HG03460 (cell line): Measurements from ENCODE around the gene GRSF1.

Experiments used
- ATAC-seq: cut with Tn5 transposase; IDR thresholded peaks from one replicate; pipeline ENCODE4 v1.9.1; 2021; ENCODE audit not compliant: unreplicated experiment

GRSF1 gene

DNA sequence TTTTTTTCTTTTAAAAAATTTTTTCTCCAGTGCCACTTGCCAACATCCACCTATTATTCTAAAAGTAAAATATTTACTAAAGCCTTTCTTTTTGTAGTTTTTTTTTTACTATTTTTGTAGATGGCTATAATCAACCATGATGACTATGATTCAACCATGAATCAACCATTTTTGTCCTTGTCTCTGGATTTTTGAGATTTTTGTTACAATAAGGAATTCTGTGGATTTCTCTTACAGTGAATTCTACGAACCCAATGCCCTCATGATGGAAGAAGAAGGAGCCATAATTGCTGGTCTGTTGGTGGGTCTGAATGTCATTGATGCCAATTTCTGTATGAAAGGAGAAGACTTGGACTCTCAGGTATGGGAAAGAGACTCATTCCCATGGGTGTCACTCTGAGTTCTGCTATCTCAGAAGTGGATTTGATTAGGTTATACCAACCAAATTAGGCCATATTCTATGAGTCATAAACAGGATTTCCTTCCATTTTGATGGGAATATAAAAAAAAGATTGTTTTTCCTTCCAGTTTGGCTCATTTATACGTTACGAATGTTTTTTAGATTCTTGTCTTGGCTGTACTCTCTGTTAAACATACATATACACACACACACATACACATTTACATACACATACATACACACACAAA is 71.3 kb downstream of the GRSF1 start:
- ATAC-seq = no peak
